Sciatic nerve (tissue), 2 donors: ENCODE data around the gene CCDC141. TPM values are rescaled to one million over a fixed set of nuclear protein-coding genes. Genes with fewer than 3 reads are reported as not detected.

Experiments
- ATAC-seq: fragments of 200-7000 bp; cut with Tn5 transposase; one replicate; pipeline ENCODE4 v1.9.1; 2020; ENCODE audit warnings: mild to moderate bottlenecking, moderate library complexity
- DNase-seq: peaks from one replicate; pipeline ENCODE4 v3.0.0-alpha.2; 2020; ENCODE audit warnings: low spot score
- intact Hi-C: fragments of 100-400 bp; cut with DNase I; formaldehyde crosslinking; loops from one replicate; pipeline ENCODE4 v1.14.2; 2022
- total RNA-seq: library from RNA; stranded (reverse); fragmentation: NEBNext Ultra II Directional; extraction: Animal tissue kit (Norgen Biotek cat#: 25700); gene quantifications from one replicate; pipeline ENCODE4 v1.2.1, GENCODE V29; 2021
- donor health status: DM: no; HTN: no; CAD: no.
- donor health status: DM: no; HTN: no; CAD: no.

The CCDC141 gene
- total RNA-seq, 1 donor from 2014 or later: 12.3 TPM

DNA sequence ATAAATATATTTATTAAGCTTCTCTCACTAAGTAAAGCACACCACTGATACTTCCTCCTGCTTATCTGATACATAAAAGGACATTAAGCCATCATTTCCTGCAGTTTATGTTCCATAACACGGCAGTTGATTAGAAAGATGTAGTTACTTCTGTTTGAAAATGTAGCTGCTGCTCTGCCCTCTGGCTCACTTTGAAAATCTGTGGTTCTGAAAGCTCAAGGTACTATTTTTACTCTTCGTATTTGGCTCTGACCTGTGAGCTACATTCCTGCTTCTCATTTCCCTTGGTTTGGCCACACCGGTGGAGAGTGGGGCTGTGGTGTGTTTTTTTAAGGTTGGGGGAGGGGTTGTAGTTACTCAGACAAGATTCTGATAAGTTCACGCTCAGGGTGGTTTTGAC lies 229.9 kb downstream of the CCDC141 start:
- no peak for ATAC-seq

DNA sequence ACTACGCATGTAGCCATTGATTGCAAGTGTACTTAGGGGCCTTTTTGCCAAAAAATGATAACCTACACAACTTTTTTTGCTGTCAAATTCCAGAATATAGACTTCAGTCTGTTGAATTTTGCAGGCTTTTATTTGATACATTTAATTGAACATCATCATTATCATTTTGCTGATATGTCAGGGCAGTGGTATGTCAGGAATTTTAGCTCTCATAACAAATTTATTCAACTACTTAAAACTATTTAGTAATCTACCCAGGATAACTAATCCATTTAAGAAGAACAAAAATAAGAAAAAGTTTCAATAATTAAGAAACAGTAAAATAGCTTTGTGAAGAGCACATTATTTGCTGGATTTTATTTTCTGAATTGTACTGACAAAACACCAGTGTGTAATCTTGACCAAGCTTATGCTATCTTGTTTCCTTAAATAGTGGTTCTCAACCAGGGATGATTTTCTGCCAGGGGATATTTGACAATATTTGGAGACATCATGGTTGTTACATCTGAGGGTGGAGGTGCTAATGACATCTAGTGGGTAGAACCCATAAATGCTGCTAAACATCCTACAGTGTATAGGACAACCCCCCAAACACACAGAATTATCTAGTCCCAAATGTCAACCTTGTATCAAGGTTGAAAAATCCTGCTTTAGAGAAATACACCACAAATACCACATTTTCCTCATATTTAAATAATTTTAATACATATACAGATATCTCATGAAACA lies 230.6 kb downstream of the CCDC141 start:
- DNase-seq (no peak), ATAC-seq (no peak)
- intact Hi-C loops: no loop called here

More for the DNA sequence above, 229.9 kb downstream of the CCDC141 start:
- intact Hi-C loops: no loop called here
- DNase-seq: no peak

DNA sequence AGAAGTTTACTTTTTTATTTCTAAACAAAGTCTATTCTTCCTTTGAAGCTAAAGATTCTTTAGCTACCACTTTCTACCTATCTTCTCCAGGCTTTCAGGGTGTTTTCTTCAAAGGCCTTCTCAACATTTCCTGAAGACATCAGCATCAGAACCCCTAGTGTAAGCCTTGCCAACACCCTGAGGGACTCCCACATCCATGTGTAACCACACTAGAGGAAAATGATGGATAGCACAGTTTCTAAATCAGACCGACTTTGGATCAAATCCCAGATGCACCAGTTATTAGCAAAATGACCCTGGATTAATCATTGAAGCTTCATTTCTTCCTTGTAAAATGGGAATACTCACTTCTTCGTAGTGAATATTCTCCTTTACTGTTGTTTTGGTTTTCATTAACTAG lies 238.0 kb downstream of the CCDC141 start:
- DNase-seq: no peak
- intact Hi-C loops: no loop called here
- ATAC-seq: no peak

DNA sequence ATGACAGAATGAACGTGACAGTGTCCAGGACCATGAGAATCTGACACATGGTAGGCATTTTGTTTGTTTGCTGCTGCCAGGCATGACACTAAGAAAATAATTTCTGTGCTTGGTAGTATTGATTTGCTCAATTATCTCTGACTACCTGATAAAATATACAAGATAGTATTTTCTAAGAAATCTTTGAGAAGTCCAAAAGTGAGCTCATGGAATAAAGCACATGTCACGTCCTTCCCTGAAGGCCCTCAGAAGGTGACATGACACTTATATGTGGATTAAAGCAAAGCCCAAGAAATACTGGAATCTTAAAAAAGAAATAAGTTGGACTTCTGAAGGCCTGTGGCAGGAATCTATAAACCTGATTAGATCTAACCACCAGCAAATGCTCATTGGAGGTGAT lies 238.9 kb downstream of the CCDC141 start:
- intact Hi-C loops: no loop called here
- ATAC-seq: no peak
- DNase-seq: no peak

DNA sequence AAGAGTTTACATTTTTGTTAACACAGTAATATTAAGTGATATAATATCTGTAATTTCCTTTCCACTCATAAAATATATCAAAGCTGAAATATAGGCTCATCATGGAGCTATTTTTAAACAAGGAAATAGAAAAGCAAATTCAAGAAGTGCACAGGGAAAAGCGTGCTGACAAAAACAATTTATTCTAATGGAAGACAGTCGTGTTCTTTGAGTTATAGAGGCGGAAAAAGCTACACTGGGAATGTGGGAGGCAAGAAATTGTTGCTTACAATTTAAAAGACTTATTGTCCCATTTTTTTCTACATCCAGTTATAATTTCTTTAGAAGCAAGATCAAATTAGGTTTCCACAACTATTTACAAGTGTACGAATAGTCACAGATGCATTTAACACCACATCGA lies 239.5 kb downstream of the CCDC141 start:
- DNase-seq: no peak
- no peak for ATAC-seq
- intact Hi-C loops: no loop called here

DNA sequence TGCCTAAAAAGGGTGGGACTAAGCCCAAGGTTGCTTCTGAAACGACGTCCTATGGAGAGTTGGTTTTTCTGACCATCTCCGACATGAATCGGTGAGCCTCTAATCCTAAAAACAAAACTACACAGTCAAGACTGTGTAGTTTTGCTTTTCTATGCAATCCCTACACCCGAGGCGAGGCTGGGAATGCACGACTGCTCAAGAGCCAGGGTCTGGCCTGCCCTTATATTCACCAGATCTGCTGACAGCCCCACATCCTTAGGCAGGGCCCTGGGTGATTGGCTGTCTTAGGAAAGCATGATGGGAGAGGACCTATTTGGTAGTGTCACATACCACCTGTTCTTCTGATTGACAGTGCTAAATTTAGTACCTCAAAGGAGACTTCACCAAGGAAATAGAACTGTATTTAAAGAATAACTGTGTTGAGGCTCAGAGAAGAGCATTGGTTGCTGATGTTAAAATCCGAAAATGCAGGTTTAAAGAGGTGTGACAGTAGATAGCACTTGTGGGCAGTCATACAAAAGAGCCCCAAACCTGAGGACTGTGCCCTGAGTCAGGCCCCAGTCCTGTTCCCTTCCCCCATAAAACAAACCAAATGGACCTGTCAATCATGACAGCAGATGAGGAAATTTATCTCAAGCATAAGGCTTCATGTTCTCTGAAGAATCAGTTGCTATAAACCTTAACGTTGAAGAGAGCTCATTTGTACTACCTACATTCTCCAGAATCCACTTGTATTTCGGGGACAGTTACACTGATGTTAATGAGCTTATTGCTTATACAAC lies 242.5 kb downstream of the CCDC141 start, which contains the start of gene TTN:
TTN (minus strand) TSS at position 197 of the 782 bp plus-strand sequence. CDS start 2,781 bp downstream, outside the sequence.
- ATAC-seq (no peak), DNase-seq (no peak)
- intact Hi-C loops: no loop called here

DNA sequence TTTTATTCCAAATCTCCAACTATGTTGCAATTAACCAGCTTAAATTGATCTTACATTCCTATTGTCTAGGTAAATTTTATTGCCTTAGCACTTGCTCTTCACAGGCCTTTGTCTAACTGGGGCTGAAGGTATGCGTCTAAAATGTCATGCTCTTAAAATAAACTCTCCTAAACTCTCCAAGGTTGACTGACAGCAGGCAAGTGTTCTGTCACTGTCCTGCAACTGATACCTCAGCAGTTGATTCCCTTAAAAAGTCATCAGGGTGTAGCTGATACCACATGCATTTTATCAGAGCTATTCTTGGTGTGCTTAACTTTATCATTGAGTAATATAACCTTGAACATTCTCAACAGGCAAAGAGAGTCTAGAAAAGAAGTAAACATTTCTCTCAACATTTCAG lies 243.4 kb downstream of the CCDC141 start:
- intact Hi-C loops: no loop called here
- no peak for DNase-seq
- no peak for ATAC-seq

DNA sequence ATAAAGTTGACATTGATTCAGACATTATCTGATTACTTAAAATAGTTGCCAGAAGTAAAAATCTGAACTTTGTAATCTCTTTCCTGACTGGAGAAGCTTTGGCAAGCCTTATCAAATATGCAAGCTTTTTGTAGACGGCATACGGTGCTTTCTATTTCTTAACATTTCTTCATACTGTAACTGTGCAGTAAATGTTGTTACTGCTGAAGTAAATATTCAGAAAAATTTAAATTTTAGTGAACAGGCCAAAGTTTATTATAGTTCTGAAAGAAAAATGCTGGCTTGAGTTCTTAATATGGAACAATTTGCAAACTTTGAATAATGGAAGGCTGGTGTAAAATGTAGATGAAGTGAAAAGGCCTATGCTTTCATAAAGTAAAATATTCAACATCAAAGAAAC lies 244.5 kb downstream of the CCDC141 start:
- DNase-seq (no peak), ATAC-seq (no peak)
- intact Hi-C loops: no loop called here

DNA sequence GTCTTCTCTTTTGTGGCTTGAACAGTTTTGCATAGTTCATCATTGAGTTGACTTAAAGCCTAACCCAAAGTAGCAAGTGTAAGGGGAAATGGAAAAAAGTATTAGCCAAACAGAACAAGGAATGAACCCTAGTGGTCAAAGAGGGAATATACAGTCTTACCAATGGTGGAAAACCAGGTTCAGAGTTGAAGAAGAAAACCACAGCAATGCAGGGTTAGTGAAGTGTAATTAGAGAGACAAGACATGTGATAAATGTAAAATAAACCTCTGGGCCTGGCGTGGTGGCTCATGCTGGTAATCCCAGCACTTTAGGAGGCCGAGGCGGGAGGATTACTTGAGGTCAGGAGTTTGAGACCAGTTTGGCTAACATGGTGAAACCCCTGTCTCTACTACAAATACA lies 245.1 kb downstream of the CCDC141 start:
- intact Hi-C loops: no loop called here
- DNase-seq (no peak), ATAC-seq (no peak)

DNA sequence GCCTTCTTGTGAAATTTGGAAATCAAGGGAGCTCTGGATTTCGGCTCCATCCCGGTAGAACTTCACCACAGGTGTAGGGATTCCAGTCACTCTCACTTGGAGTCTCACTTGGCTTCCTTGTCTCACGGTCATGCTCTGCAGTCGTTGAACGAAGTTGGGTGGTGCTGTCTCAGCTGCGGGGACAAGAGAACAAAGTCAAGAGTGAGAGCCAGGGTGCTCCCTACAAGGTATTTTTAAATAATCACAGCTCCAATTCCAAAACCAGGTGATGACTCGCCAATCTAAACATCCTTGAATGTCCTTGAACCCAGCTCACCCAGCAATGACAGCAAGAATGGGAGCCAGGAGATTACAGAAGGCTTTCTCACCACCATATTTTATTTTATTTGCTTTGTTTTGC lies 249.4 kb downstream of the CCDC141 start:
- intact Hi-C loops: no loop called here
- ATAC-seq (no peak), DNase-seq (no peak)

DNA sequence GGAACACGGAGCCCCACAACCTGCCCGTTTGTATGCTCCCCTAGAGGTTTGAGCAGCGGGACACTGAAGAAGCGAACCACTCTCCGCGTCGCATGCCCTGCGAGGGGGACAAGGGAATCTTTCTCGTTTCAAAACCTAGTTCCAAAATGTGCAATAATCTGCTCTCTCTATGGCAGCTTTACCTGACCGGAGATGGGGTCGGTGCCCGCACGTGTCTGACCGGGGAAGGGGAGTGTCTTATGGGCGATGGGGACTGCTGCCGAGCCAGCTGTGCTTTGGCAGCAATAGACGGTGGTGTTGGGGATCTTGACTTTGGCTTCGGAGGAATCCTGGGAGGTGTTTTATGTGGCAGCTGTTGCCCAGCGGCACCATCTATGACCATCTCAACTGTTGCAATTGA lies 250.6 kb downstream of the CCDC141 start:
- DNase-seq (no peak), ATAC-seq (no peak)
- intact Hi-C loops: loop anchor here (10.0 kb wide), 1 partner anchor 115 kb away; no protein-coding TSS in a partner anchor

DNA sequence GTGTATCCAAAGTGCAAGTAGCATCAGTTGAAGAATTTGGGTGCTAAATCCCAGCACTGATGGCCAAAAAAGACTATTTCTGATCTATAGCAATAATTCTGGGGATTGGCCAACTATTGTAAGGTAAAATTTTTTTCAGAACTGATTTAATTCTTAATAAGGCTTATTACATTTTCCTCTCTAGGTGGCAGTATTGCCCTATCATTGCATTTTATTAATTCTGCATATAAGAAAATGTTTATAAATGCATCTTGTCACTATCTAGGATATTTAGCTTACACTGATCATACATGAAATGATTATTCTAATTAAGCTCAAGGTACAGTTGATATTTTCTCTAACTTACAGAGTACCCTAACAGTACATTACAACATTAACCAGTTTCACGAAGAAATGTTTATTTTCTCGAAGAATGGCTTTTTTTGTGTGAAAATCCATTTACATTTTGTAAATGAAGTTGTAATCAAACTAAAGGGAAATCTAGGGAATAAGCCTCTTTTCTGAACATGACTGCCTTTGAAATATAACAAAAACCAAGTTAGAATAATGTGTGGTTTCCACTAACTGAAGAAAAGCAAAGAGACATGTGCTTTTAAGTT lies 253.8 kb downstream of the CCDC141 start:
- ATAC-seq (no peak), DNase-seq (no peak)
- intact Hi-C loops: loop anchor here (10.0 kb wide), 1 partner anchor 119 kb away; no protein-coding TSS in a partner anchor

DNA sequence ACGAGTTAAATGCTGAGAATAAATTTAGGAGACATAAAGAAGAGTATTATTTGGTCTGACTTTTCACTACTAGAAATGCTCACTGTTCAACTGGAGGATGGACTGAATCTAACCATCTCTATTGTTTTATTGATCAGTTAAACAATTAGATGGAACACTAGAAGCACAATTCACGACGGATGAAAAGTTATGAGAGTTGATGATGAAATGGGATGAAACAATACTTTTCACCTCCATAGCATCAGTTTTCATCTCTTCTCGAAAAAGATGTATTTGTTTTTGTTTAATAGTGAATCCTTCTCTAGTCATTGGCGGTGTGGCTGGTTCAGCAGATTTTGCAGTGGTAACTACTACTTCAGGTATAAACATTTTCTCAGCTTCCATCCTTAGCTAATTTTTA lies 262.0 kb downstream of the CCDC141 start:
- intact Hi-C loops: no loop called here
- DNase-seq (no peak), ATAC-seq (no peak)

DNA sequence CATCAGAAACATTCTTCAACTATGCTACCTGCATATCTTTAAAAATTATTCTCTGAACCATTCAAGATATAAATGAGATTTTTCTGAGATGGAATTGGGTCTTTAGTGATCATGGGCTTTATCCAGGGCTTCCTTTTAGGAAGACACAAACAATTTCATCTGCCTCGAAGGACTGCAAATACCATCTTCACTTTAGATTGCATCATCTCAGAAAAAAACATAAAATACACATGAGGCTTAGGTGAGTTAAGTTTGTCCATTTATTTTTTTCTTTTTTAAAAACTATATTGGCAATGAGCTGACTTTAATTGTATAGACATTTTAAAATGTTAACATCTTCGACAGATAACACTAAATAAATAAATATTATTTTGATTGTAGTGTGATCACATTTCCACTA lies 262.8 kb downstream of the CCDC141 start:
- ATAC-seq: no peak

DNA sequence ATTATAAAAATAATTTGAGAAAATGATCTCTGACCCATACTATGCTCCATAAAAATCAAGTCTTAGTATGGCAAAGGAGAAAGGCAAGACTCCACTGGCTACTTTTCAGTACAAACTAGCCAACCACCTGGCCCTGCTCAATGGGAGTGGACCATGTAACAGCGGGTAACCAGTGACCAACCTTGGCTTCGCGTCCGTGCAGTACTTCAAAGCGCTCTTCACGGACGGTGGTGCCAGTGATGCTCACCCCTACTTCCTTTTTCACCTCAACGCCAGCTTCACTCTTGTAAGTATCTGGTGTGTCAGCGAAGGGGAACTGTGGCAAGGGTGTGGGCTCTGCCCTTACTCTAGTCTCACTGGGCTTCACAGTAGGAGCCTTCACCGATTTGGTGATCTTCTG lies 266.0 kb downstream of the CCDC141 start:
- intact Hi-C loops: no loop called here
- ATAC-seq: no peak
- no peak for DNase-seq

More for the DNA sequence above, 262.8 kb downstream of the CCDC141 start:
- no peak for DNase-seq
- intact Hi-C loops: no loop called here

DNA sequence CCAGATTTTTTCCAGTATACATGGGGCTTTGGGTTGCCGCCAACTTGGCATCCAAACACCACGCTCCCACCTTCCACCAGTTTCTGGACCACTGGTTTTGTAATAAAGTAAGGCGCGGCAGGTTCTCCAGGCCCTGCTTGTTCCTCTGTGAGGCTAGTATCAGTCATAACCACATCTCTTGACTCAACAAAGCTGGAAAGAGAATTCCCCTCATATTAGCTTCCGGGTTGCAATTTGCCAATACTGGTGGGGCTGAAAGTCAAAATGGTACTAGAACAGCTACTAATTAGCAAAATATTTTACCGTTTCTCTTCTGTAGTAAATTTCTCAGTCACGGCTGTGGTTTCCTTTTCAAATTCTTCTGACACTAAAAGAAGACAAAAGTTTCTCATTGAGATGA lies 267.7 kb downstream of the CCDC141 start:
- ATAC-seq: no peak
- intact Hi-C loops: no loop called here
- no peak for DNase-seq
